IMR-90 (cell line): ENCODE data around the gene MACROD1.

Experiments used
- BHLHE40 ChIP-seq: fragments of 150-350 bp; IDR thresholded peaks from 2 replicates; pipeline ENCODE4 v1.6.1; 2016; ENCODE audit warnings: mild to moderate bottlenecking, low read depth, low read length
- CEBPB ChIP-seq: IDR thresholded peaks from 2 replicates; pipeline ENCODE4 v1.6.1; 2012; ENCODE audit warnings: low read depth, low read length, improper control_type of control experiment
- MAFK ChIP-seq: IDR thresholded peaks from 2 replicates; pipeline ENCODE4 v1.6.1; 2012; ENCODE audit warnings: low read depth, low read length, improper control_type of control experiment
- MAZ ChIP-seq: IDR thresholded peaks from 2 replicates; pipeline ENCODE4 v1.6.1; 2012; ENCODE audit warnings: low read depth, mild to moderate bottlenecking, low read length, improper control_type of control experiment, moderate library complexity, borderline replicate concordance
- MXI1 ChIP-seq: IDR thresholded peaks from 2 replicates; pipeline ENCODE4 v1.6.1; 2012; ENCODE audit warnings: low read depth, mild to moderate bottlenecking, low read length, moderate library complexity, borderline replicate concordance
- NFE2L2 ChIP-seq: fragments of 150-350 bp; IDR thresholded peaks from 2 replicates; pipeline ENCODE4 v1.6.1; 2016; ENCODE audit warnings: low read depth, mild to moderate bottlenecking, low read length
- POLR2A ChIP-seq: IDR thresholded peaks from 2 replicates; pipeline ENCODE4 v1.6.1; 2012; ENCODE audit warnings: mild to moderate bottlenecking, low read depth, low read length
- TF ChIP-seq, protein P1 (sequence below): fragments of 150-350 bp; IDR thresholded peaks from 2 replicates; pipeline ENCODE4 v1.6.1; 2017; ENCODE audit warnings: mild to moderate bottlenecking, antibody characterized with exemption, low read length, low read depth
- TF ChIP-seq, protein P2 (sequence below): conservative IDR thresholded peaks from 2 replicates; pipeline ENCODE4 v1.5.1; 2012; ENCODE audit warnings: mild to moderate bottlenecking, low read depth, low read length, improper control_type of control experiment

DNA sequence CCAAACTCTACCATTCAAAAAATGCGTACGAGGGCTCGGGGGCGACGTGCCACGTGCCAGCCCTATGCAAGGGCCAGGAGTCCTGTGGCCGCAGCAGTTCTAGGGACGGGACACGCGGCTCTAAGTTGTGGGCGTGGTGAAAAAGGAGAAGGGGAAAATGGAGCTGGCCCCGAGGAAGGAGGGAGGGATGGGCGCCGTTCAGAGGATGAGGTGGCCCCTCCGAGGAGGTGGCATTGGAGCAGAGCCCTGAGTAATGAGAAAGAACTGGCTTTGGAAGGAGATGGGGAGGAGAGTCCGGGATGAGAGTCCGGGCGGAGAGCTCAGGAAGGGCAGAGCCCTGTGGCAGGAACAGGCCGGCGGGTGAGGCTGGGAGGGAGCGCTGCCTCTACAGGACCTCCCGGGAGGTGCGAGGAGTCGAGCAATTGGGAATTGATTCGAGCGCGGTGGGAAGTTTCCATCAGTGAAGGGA, 158.7 kb downstream of the MACROD1 start:
- TF ChIP-seq, protein P1, sequence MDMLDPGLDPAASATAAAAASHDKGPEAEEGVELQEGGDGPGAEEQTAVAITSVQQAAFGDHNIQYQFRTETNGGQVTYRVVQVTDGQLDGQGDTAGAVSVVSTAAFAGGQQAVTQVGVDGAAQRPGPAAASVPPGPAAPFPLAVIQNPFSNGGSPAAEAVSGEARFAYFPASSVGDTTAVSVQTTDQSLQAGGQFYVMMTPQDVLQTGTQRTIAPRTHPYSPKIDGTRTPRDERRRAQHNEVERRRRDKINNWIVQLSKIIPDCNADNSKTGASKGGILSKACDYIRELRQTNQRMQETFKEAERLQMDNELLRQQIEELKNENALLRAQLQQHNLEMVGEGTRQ = no peak
- TF ChIP-seq NFE2L2 = no peak
- TF ChIP-seq MAFK = no peak
- TF ChIP-seq MAZ = no peak
- TF ChIP-seq CEBPB = no peak
- TF ChIP-seq, protein P2, sequence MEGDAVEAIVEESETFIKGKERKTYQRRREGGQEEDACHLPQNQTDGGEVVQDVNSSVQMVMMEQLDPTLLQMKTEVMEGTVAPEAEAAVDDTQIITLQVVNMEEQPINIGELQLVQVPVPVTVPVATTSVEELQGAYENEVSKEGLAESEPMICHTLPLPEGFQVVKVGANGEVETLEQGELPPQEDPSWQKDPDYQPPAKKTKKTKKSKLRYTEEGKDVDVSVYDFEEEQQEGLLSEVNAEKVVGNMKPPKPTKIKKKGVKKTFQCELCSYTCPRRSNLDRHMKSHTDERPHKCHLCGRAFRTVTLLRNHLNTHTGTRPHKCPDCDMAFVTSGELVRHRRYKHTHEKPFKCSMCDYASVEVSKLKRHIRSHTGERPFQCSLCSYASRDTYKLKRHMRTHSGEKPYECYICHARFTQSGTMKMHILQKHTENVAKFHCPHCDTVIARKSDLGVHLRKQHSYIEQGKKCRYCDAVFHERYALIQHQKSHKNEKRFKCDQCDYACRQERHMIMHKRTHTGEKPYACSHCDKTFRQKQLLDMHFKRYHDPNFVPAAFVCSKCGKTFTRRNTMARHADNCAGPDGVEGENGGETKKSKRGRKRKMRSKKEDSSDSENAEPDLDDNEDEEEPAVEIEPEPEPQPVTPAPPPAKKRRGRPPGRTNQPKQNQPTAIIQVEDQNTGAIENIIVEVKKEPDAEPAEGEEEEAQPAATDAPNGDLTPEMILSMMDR = no peak
- no peak for TF ChIP-seq POLR2A
- TF ChIP-seq BHLHE40 = no peak
- no peak for TF ChIP-seq MXI1
